T47D (cell line): ENCODE data around the gene VAPB.

Experiments used
- DNase-seq, 2 experiments: peaks; one replicate each; pipeline versions ENCODE4 v3.0.0 to v3.0.0-alpha.2; 2011 to 2012; ENCODE audit warnings: low read depth in 1 of 2, low spot score in 1 of 2
- JUND ChIP-seq: IDR thresholded peaks from 2 replicates; pipeline ENCODE4 v1.6.1; 2012; ENCODE audit warnings: low read depth
- in situ Hi-C: cut with HindIII; loops from 2 replicates; pipeline ENCODE4 v1.10.0; 2016; ENCODE audit warnings: low sequenced_read_pairs, low pct_unique_long_range_greater_than_20kb

Gene VAPB

DNA sequence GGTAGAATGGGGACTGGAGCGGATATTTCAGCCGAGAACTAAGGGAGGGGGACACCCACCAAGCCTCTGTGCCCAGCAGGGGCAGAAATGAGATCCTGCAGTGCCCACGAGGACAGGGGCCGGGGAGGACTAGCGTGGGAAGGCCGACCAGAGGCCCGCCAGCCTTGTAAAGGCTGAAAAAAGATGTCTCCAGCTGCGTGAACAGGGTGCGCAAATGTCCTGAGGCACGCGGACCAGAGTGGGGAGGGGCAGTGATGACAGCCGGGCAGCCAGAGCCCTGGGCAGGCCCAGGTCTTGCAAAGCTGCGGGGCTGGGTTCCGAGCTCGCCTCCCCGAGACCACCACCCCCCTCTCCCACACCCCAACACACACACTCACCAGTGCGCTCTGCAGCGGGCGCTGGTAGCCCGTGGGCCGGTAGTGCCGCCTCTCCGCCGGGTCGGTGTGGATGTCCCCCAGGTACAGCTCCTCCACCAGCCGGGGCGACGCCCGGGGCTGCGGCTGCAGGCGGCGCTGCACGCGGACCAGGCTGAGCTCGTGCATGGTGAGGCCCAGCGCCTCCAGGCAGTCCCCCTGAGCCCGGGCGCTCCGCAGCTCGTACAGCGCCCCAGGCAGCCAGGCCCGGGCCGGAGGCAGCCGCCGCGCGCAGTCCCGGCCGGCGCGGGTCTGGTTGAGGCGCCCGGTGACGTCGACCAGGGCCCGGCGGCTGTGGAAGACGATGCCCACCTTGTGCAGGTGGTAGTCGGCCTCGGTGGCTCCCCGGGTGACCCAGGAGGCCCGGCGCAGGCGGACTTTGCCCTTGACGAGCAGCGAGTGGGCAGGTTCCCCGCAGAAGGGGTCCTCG is 77.9 kb downstream of the VAPB start:
- in situ Hi-C loops: no loop called here
- no peak for TF ChIP-seq JUND
- no peak for DNase-seq

DNA sequence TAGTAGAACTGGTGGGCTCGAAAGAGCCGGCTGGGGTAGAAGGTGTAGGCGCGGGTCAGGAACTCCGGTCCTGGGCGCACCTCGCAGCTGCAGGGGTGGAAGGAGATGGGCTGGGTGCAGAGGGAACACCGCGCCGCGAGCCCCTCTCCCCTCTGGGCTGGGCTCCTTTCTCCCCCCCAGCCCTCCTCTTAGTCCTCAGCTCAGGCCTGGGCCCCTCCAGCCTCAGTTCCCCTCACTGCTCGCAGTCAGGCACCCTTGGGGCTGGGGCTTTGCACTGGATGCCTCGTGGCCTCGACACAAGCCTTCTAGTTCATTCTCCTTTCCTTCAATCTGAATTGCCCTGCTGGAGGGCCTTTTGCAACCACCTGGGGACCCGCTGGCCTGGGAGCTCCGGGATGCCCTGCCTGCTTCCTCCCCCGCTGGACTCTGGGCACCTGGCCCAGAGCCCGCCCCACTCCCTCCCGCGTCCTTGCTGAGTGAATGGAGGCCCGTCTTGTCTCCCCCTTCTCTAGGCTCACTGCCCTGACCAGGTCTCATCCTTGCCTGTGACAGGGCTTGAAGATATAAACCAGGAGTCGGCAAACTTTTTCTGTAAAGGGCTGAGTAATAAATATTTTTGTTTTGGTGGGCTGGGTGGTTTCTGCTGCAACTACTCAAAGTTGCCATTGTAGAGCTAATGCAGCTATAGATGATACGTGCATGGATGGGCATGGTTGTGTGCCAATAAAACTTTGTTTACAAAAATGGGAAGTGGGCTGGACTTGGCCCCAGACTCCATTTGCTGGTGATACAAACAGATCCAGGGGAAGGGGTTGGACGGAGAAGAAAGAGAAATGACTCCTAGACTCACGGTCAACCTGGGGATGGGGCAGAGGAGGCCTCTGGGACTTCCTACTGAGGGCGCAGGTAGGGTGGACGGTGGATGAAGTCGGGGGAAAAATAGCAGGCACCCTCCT is 78.8 kb downstream of the VAPB start:
- no peak for DNase-seq
- in situ Hi-C loops: no loop called here
- TF ChIP-seq JUND: no peak

DNA sequence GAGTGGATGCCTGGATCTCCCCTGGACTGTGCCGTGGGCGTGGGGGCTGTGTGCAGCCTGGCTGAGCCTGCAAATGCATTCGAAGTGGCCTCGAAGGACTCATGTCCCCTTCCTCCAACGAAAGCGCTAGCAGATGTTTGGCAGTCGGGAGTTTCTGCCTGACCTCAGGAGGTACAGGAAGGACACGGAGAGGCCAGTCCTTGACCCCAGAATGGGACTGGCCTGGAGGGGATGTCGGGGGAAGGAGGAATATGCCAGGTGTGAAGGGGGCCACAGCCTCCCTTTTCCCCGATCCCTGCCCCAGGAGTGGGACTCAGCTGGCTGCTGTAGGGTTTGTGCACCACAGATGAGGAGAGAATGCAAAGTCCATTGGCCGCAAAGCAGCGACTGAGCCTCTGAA is 80.6 kb downstream of the VAPB start:
- no peak for TF ChIP-seq JUND
- in situ Hi-C loops: no loop called here
- DNase-seq: no peak

DNA sequence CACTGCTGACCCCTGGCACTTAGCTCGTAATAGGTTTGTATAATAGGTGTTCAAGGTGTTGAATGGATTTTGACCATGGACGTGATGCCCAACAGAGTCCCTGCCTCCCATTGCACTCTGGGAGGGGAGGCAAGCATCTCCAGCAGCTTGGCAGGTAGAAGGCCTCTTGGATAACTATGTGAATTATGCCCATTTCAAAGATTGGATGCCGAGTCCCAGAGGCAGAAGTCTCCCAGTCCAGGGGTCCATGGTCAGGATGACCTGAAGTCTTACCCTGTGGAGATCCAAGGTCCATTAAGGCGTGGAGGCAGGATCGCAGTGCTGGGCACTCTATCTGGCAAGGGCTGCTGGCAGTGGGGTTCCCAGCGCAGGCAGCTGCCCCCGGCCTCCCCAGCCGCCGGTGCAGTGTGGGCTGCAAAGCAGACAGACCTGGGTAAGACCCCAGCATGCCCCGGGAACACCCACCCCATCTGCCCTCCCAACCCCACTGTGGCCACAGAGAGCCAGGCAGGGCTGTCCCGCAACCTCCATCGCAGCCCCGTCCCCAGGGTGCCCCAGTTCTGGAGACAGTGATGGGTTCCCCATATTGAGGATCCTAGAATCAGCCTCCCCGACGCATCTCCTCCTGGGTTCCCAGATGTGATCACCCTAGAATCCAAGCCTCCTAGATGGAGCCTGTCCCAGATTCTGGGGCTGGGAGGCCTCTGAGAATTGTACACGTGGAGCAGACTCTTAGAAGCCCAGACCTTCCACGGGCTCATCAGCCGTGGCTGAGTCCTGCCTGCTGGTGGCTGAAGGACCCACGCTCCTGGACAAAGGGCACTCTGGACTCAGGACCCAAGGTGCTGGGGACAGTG is 81.5 kb downstream of the VAPB start:
- DNase-seq: no peak
- no peak for TF ChIP-seq JUND
- in situ Hi-C loops: no loop called here

GRCh38 chr20:58471193-58472164 is 82.5 kb downstream of the VAPB start:
- DNase-seq: no peak
- TF ChIP-seq JUND: no peak
- in situ Hi-C loops: no loop called here

DNA sequence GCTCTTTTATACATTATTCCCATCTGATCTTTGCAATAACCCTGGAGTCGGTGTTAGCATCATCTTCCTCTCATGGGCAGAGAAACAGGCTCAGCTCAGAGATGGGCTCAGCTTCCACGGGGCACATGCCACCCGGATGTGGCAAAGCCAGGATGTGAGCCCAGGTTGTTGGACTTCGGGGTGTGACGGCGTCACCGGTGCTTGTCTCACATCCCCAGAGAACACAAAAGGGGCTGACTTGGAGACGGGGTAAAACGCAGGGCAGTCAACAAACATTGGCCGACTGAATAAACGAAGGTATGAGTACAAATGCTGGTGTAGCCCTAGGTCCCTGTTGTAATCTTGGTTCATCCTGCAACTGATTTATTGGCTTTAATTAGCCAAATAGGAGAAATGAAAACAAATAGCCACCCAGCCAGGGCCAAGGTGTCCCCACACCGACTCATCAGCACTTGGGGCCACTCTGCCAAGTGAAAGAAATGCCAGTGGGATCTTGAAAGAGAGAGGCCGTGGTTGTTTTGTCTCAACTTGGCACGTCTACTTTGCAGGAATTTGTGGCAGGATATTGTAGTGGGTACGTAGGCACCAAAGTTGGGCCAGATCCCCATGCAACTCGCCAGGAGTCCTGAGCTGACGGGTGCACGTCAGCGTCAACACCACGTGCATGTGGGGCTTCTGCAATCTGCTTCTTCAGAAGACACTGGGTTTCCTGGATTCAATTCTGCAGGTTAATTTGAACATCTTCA is 83.4 kb downstream of the VAPB start:
- TF ChIP-seq JUND: no peak
- DNase-seq: no peak
- in situ Hi-C loops: no loop called here

- in situ Hi-C loops: no loop called here
- DNase-seq: no peak
Measured at GRCh38 chr20:58473453-58474425, 84.7 kb downstream of the VAPB start.

DNA sequence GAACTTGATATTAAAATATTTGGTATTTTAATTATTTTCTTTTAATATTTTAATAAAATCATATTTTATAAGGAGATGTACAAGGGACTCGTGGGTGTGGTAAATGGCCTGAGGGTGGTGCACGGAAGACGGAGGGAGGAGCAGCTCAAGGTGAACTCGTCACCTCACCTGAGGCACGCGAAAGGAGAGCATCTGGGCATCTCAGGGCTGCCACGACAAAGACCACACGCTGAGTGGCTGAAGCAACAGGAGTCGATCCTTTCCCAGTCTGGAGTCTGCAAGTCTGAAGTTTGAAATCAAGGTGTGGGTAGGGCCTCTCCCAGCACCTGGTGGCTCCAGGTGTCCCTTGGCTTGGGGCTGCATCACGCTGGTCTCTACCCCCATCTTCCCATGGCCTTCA is 86.4 kb downstream of the VAPB start:
- DNase-seq: no peak
- in situ Hi-C loops: no loop called here
- no peak for TF ChIP-seq JUND

More at GRCh38 chr20:58473453-58474425, 84.7 kb downstream of the VAPB start:
- TF ChIP-seq JUND: no peak

DNA sequence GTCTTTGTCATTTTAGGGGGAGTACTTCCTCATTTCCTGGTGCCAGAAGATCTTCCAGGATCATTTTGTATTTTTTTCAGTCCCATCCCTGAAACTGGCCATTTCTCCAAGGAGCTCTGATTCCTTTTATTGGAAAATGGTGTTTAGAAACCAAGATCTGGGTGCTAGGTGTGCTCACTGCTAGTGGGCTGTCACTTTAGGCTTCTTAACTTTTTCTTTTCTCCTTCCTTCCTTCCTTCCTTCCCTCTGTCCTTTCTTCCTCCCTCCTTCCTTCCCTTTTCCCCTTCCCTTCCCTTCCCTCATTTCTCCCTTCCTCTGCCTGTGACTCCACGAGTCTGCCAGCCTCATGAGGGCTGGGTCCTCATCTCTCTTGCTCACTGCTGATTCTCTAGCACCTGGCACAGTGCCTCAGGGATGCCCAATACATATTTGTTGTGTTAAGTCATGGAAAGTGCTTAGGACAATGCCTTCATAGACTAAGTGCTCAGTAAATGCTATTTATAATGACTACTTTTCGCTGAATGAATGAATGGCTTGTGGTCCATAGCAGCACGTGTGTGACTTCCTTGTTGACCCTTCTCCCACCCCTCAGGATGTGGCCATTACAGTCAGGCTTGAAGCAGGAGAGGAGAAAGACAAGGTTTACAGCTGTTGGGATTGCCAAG is 89.2 kb downstream of the VAPB start:
- no peak for DNase-seq
- TF ChIP-seq JUND: no peak
- in situ Hi-C loops: no loop called here
